ENCODE results near the gene APOBEC3C.
"Not testable (repeated sequence)": the region's sequence is repeated elsewhere in the genome, so short reads cannot be mapped to it uniquely, and the experiment has no call there.

Gene APOBEC3C

GRCh38 chr22:38973289-38974169 is 40.5 kb upstream of the APOBEC3C start:
- TF ChIP-seq EZH2phosphoT487 (IDR thresholded peaks at IDR 0.05; ENCODE audit: borderline replicate concordance, low read length) (no peak), CTCF (IDR thresholded peaks at IDR 0.05; ENCODE audit: low read depth, low read length, poor library complexity, severe bottlenecking) (peak; percentile 88)
- Histone ChIP-seq H3K4me1 (ENCODE audit: control insufficient read depth, low read length) (no peaks in the 10 kb centered on the region), H3K4me2 (ENCODE audit: low read length) (no peak overlapping the region)

GRCh38 chr22:38974170-38974825 is 39.8 kb upstream of the APOBEC3C start:
- no peak overlapping the region for H3K4me2 ChIP-seq (ENCODE audit: low read length)
- no peaks in the 10 kb centered on the region for H3K9me2 ChIP-seq (replicated peaks; ENCODE audit: control insufficient read depth, low read length)
- no peaks in the 10 kb centered on the region for H3K79me2 ChIP-seq (ENCODE audit: control insufficient read depth, low read length)
- H3K9me3 ChIP-seq (ENCODE audit: control insufficient read depth, insufficient read depth, low read length): no peaks in the 10 kb centered on the region
- peaks cover 22% of the 10 kb centered on the region for H3K27me3 ChIP-seq (ENCODE audit: control insufficient read depth, low read length)
- no peak for TF ChIP-seq EZH2phosphoT487 (IDR thresholded peaks at IDR 0.05; ENCODE audit: borderline replicate concordance, low read length)
- TF ChIP-seq CTCF (IDR thresholded peaks at IDR 0.05; ENCODE audit: low read depth, low read length, poor library complexity, severe bottlenecking): no peak
- no peaks in the 10 kb centered on the region for H3K36me3 ChIP-seq (ENCODE audit: control insufficient read depth, low read length)
- H3K4me1 ChIP-seq (ENCODE audit: control insufficient read depth, low read length): no peaks in the 10 kb centered on the region
- no peak overlapping the region for H3K4me3 ChIP-seq (ENCODE audit: low read length)
- H4K20me1 ChIP-seq (ENCODE audit: control insufficient read depth, insufficient read depth, low read depth, low read length): no peaks in the 10 kb centered on the region
- no peak overlapping the region for H3K27ac ChIP-seq (ENCODE audit: low read depth, low read length)
- H3F3A ChIP-seq (ENCODE audit: control insufficient read depth, insufficient read depth): no peaks in the 10 kb centered on the region

More at GRCh38 chr22:38973289-38974169, 40.5 kb upstream of the APOBEC3C start:
- no peak overlapping the region for H3K27ac ChIP-seq (ENCODE audit: low read depth, low read length)
- no peaks in the 10 kb centered on the region for H3K9me2 ChIP-seq (replicated peaks; ENCODE audit: control insufficient read depth, low read length)
- no peaks in the 10 kb centered on the region for H3K9me3 ChIP-seq (ENCODE audit: control insufficient read depth, insufficient read depth, low read length)
- no peaks in the 10 kb centered on the region for H3F3A ChIP-seq (ENCODE audit: control insufficient read depth, insufficient read depth)
- H4K20me1 ChIP-seq (ENCODE audit: control insufficient read depth, insufficient read depth, low read depth, low read length): no peaks in the 10 kb centered on the region
- no peaks in the 10 kb centered on the region for H3K79me2 ChIP-seq (ENCODE audit: control insufficient read depth, low read length)
- no peak overlapping the region for H3K4me3 ChIP-seq (ENCODE audit: low read length)
- peaks cover 21% of the 10 kb centered on the region; the same call in 1 of the 2 replicates for H3K27me3 ChIP-seq (ENCODE audit: control insufficient read depth, low read length)
- H3K36me3 ChIP-seq (ENCODE audit: control insufficient read depth, low read length): no peaks in the 10 kb centered on the region

- peaks cover 21% of the 10 kb centered on the region for H3K27me3 ChIP-seq (ENCODE audit: control insufficient read depth, low read length)
- no peaks in the 10 kb centered on the region for H3F3A ChIP-seq (ENCODE audit: control insufficient read depth, insufficient read depth)
- no peaks in the 10 kb centered on the region for H4K20me1 ChIP-seq (ENCODE audit: control insufficient read depth, insufficient read depth, low read depth, low read length)
- no peaks in the 10 kb centered on the region for H3K79me2 ChIP-seq (ENCODE audit: control insufficient read depth, low read length)
- no peak overlapping the region for H3K27ac ChIP-seq (ENCODE audit: low read depth, low read length)
- no peak overlapping the region for H3K4me3 ChIP-seq (ENCODE audit: low read length)
- TF ChIP-seq CTCF (IDR thresholded peaks at IDR 0.05; ENCODE audit: low read depth, low read length, poor library complexity, severe bottlenecking) (no peak), EZH2phosphoT487 (IDR thresholded peaks at IDR 0.05; ENCODE audit: borderline replicate concordance, low read length) (no peak)
- H3K4me2 ChIP-seq (ENCODE audit: low read length): no peak overlapping the region
- H3K9me2 ChIP-seq (replicated peaks; ENCODE audit: control insufficient read depth, low read length): no peaks in the 10 kb centered on the region
- H3K9me3 ChIP-seq (ENCODE audit: control insufficient read depth, insufficient read depth, low read length): no peaks in the 10 kb centered on the region
- H3K4me1 ChIP-seq (ENCODE audit: control insufficient read depth, low read length): no peaks in the 10 kb centered on the region
- H3K36me3 ChIP-seq (ENCODE audit: control insufficient read depth, low read length): no peaks in the 10 kb centered on the region
Measured at GRCh38 chr22:38974826-38975175, 39.3 kb upstream of the APOBEC3C start.

GRCh38 chr22:38977289-38977688 is 36.8 kb upstream of the APOBEC3C start:
- not testable (repeated sequence) for H4K20me1 ChIP-seq (ENCODE audit: control insufficient read depth, insufficient read depth, low read depth, low read length); H3F3A ChIP-seq (ENCODE audit: control insufficient read depth, insufficient read depth); H3K9me3 ChIP-seq (ENCODE audit: control insufficient read depth, insufficient read depth, low read length); H3K36me3 ChIP-seq (ENCODE audit: control insufficient read depth, low read length); H3K4me2 ChIP-seq (ENCODE audit: low read length); H3K79me2 ChIP-seq (ENCODE audit: control insufficient read depth, low read length); H3K27ac ChIP-seq (ENCODE audit: low read depth, low read length); H3K9me2 ChIP-seq (replicated peaks; ENCODE audit: control insufficient read depth, low read length); H3K4me3 ChIP-seq (ENCODE audit: low read length)
- H3K4me1 ChIP-seq (ENCODE audit: control insufficient read depth, low read length): peaks cover 10% of the 10 kb centered on the region
- H3K27me3 ChIP-seq (ENCODE audit: control insufficient read depth, low read length): peaks cover 25% of the 10 kb centered on the region

GRCh38 chr22:38980587-38980986 is 33.5 kb upstream of the APOBEC3C start:
- Histone ChIP-seq H3K9me3 (ENCODE audit: control insufficient read depth, insufficient read depth, low read length) (peaks cover 11% of the 10 kb centered on the region), H3K4me1 (ENCODE audit: control insufficient read depth, low read length) (peaks cover 30% of the 10 kb centered on the region), H3K27me3 (ENCODE audit: control insufficient read depth, low read length) (peaks cover 25% of the 10 kb centered on the region)
- not testable (repeated sequence) for H3K79me2 ChIP-seq (ENCODE audit: control insufficient read depth, low read length); H4K20me1 ChIP-seq (ENCODE audit: control insufficient read depth, insufficient read depth, low read depth, low read length); H3K36me3 ChIP-seq (ENCODE audit: control insufficient read depth, low read length); H3K4me2 ChIP-seq (ENCODE audit: low read length); H3K4me3 ChIP-seq (ENCODE audit: low read length); H3K27ac ChIP-seq (ENCODE audit: low read depth, low read length); H3K9me2 ChIP-seq (replicated peaks; ENCODE audit: control insufficient read depth, low read length); H3F3A ChIP-seq (ENCODE audit: control insufficient read depth, insufficient read depth)

Measured in DOHH2 (cell line).